Measurements from ENCODE around the gene CYP4F11. TPM values are rescaled to one million over a fixed set of nuclear protein-coding genes. Genes with fewer than 3 reads are reported as not detected.
"Not testable (repeated sequence)": the region's sequence is repeated elsewhere in the genome, so short reads cannot be mapped to it uniquely, and the experiment has no call there.

The CYP4F11 gene
- 10 to 100 TPM; 12.7 to 20.8 TPM for total RNA-seq

GRCh38 chr19:15934332-15935078 is at the start of gene CYP4F11:
Gene CYP4F11, minus strand, starts transcription at chr19:15934529. Its CDS starts 121 bp downstream, at chr19:15934408.
- intact Hi-C loops (cut with DNase I): no loop called here
- Histone ChIP-seq H3K4me3 (no peak within 1 kb of the TSS), H3K27me3 (replicated peaks; ENCODE audit: insufficient read depth) (no peaks in the 10 kb centered on the region), H3K36me3 (no peaks in the 10 kb centered on the region), H3K4me1 (replicated peaks) (no peaks in the 10 kb centered on the region), H3K9me3 (no peaks in the 10 kb centered on the region), H3K27ac (peak within 1 kb of the TSS; percentile 59 to 84)
- peak; percentile 95 for DNase-seq (ENCODE audit: low spot score)
- TF ChIP-seq CTCF (IDR thresholded peaks at IDR 0.05): no peak
- peak; percentile 77 for TF ChIP-seq POLR2AphosphoS5 (IDR thresholded peaks at IDR 0.05)
- peak; percentile 33 for TF ChIP-seq POLR2A (IDR thresholded peaks at IDR 0.05)
- 37% methylated on average over 10 of the region's 10 CpGs for WGBS

- intact Hi-C loops (cut with DNase I): no loop called here
- TF ChIP-seq CTCF (IDR thresholded peaks at IDR 0.05): no peak
- no peak for TF ChIP-seq POLR2AphosphoS5 (IDR thresholded peaks at IDR 0.05)
- TF ChIP-seq POLR2A (IDR thresholded peaks at IDR 0.05): no peak
- 84% methylated on average over 4 of the region's 4 CpGs for WGBS
Measured at GRCh38 chr19:15979293-15979692, 45.0 kb upstream of the CYP4F11 start.

GRCh38 chr19:15977690-15978089 is 43.4 kb upstream of the CYP4F11 start:
- H3K4me1 ChIP-seq (replicated peaks): no peaks in the 10 kb centered on the region
- no peaks in the 10 kb centered on the region for H3K27me3 ChIP-seq (replicated peaks; ENCODE audit: insufficient read depth)
- TF ChIP-seq POLR2AphosphoS5 (IDR thresholded peaks at IDR 0.05): no peak
- no peak for TF ChIP-seq POLR2A (IDR thresholded peaks at IDR 0.05)
- no peak for TF ChIP-seq CTCF (IDR thresholded peaks at IDR 0.05)
- no peak overlapping the region for H3K4me3 ChIP-seq
- WGBS: 68% methylated on average over 7 of the region's 7 CpGs
- no peak for DNase-seq (ENCODE audit: low spot score)
- no peaks in the 10 kb centered on the region for H3K36me3 ChIP-seq
- H3K9me3 ChIP-seq: no peaks in the 10 kb centered on the region
- intact Hi-C loops (cut with DNase I): no loop called here
- H3K27ac ChIP-seq: no peak overlapping the region

More at GRCh38 chr19:15979293-15979692, 45.0 kb upstream of the CYP4F11 start:
- H3K4me3 ChIP-seq: no peak overlapping the region
- DNase-seq (ENCODE audit: low spot score): no peak
- H3K4me1 ChIP-seq (replicated peaks): no peaks in the 10 kb centered on the region
- no peaks in the 10 kb centered on the region for H3K27me3 ChIP-seq (replicated peaks; ENCODE audit: insufficient read depth)
- no peak overlapping the region for H3K27ac ChIP-seq
- no peaks in the 10 kb centered on the region for H3K36me3 ChIP-seq
- H3K9me3 ChIP-seq: no peaks in the 10 kb centered on the region

GRCh38 chr19:15976836-15977689 is 42.7 kb upstream of the CYP4F11 start:
- WGBS: 46% methylated on average over 10 of the region's 10 CpGs
- no peak for DNase-seq (ENCODE audit: low spot score)
- Histone ChIP-seq H3K9me3 (no peaks in the 10 kb centered on the region), H3K4me1 (replicated peaks) (no peaks in the 10 kb centered on the region), H3K27me3 (replicated peaks; ENCODE audit: insufficient read depth) (no peaks in the 10 kb centered on the region), H3K4me3 (no peak overlapping the region), H3K36me3 (no peaks in the 10 kb centered on the region), H3K27ac (no peak overlapping the region)
- intact Hi-C loops (cut with DNase I): no loop called here
- TF ChIP-seq POLR2A (IDR thresholded peaks at IDR 0.05): no peak

- Histone ChIP-seq H3K4me1 (replicated peaks) (no peaks in the 10 kb centered on the region), H3K4me3 (no peak overlapping the region), H3K27ac (no peak overlapping the region), H3K27me3 (replicated peaks; ENCODE audit: insufficient read depth) (no peaks in the 10 kb centered on the region), H3K36me3 (no peaks in the 10 kb centered on the region), H3K9me3 (no peaks in the 10 kb centered on the region)
- no peak for DNase-seq (ENCODE audit: low spot score)
- 56% methylated on average over 5 of the region's 5 CpGs for WGBS
- intact Hi-C loops (cut with DNase I): no loop called here
- no peak for TF ChIP-seq POLR2A (IDR thresholded peaks at IDR 0.05)
- no peak for TF ChIP-seq CTCF (IDR thresholded peaks at IDR 0.05)
- no peak for TF ChIP-seq POLR2AphosphoS5 (IDR thresholded peaks at IDR 0.05)
Measured at GRCh38 chr19:15974856-15975255, 40.5 kb upstream of the CYP4F11 start.

GRCh38 chr19:15972043-15972442 is 37.7 kb upstream of the CYP4F11 start:
- H3K36me3 ChIP-seq; H3K27me3 ChIP-seq (replicated peaks; ENCODE audit: insufficient read depth); DNase-seq (ENCODE audit: low spot score); H3K4me1 ChIP-seq (replicated peaks); H3K4me3 ChIP-seq; intact Hi-C loops (cut with DNase I); H3K9me3 ChIP-seq; H3K27ac ChIP-seq: not testable (repeated sequence)

All from prostate gland (tissue), 2 donors.